HG02642 (cell line): ENCODE data around the gene EML1.
"Not testable (repeated sequence)": the region's sequence is repeated elsewhere in the genome, so short reads cannot be mapped to it uniquely, and the experiment has no call there.

Experiments
- ATAC-seq: cut with Tn5 transposase; IDR thresholded peaks from one replicate; pipeline ENCODE4 v1.9.1; 2021; ENCODE audit warnings: mild to moderate bottlenecking; ENCODE audit not compliant: unreplicated experiment, poor library complexity

The EML1 gene

GRCh38 chr14:99949011-99949732 is 156.0 kb downstream of the EML1 start:
- not testable (repeated sequence) for ATAC-seq

GRCh38 chr14:99950181-99950580 is 157.0 kb downstream of the EML1 start:
- no peak for ATAC-seq

GRCh38 chr14:99951085-99951484 is 157.9 kb downstream of the EML1 start:
- ATAC-seq = no peak

GRCh38 chr14:99952039-99952438 is 158.8 kb downstream of the EML1 start:
- ATAC-seq = no peak

- ATAC-seq = no peak
These were observed 159.2 kb downstream of the EML1 start for GRCh38 chr14:99952453-99952852.

- ATAC-seq = no peak
These were observed 162.7 kb downstream of the EML1 start for GRCh38 chr14:99955826-99956455.

- ATAC-seq = no peak
These were observed 165.2 kb downstream of the EML1 start for GRCh38 chr14:99958380-99958779.

GRCh38 chr14:99961826-99962518 is 168.8 kb downstream of the EML1 start:
- no peak for ATAC-seq

GRCh38 chr14:99964979-99965378 is 171.8 kb downstream of the EML1 start:
- ATAC-seq = no peak

GRCh38 chr14:99966037-99966835 is 173.0 kb downstream of the EML1 start:
- no peak for ATAC-seq

GRCh38 chr14:99966912-99967311 is 173.7 kb downstream of the EML1 start:
- ATAC-seq = no peak

- no peak for ATAC-seq
These were observed 175.1 kb downstream of the EML1 start for GRCh38 chr14:99968191-99968920.

GRCh38 chr14:99968941-99969340 is 175.7 kb downstream of the EML1 start:
- ATAC-seq = no peak

- ATAC-seq = no peak
These were observed 176.6 kb downstream of the EML1 start for GRCh38 chr14:99969673-99970322.

- ATAC-seq = peak; percentile 63
These were observed 178.1 kb downstream of the EML1 start for GRCh38 chr14:99971087-99971940.

GRCh38 chr14:99971941-99972747 is 178.9 kb downstream of the EML1 start:
- ATAC-seq = peak; percentile 38

- ATAC-seq = no peak
These were observed 179.7 kb downstream of the EML1 start for GRCh38 chr14:99972748-99973466.
